K562 (cell line): ENCODE measurements around the gene CLSTN2.

Experiments used
- EGR1 ChIP-seq: fragments of 450-650 bp; conservative IDR thresholded peaks from 2 replicates; pipeline ENCODE4 v1.6.1; 2017; ENCODE audit warnings: mild to moderate bottlenecking
- EP300 ChIP-seq: IDR thresholded peaks from 2 replicates; pipeline ENCODE4 v1.6.1; 2012; ENCODE audit warnings: low read length, improper control_type of control experiment
- MTF1 ChIP-seq: fragments of 250-450 bp; sonication (Bioruptor Pico); IDR thresholded peaks from 2 replicates; pipeline ENCODE4 v1.9.0; 2021; ENCODE audit warnings: moderate library complexity, mild to moderate bottlenecking, inconsistent platforms, borderline replicate concordance
- NCOA2 ChIP-seq, 2 experiments: fragments of 450-650 bp; IDR thresholded peaks; 2 replicates each; pipeline ENCODE4 v1.6.1; 2018; ENCODE audit warnings: mild to moderate bottlenecking in 2 of 2, moderate library complexity in 1 of 2; ENCODE audit not compliant: partially characterized antibody in 2 of 2
- NR2C1 ChIP-seq, 2 experiments: fragments of 450-650 bp; IDR thresholded peaks; 2 replicates each; pipeline ENCODE4 v1.6.1; 2017; ENCODE audit warnings: mild to moderate bottlenecking in 2 of 2, antibody characterized with exemption in 1 of 2, inconsistent platforms in 1 of 2, missing compliant biosample characterization in 1 of 2, missing genetic modification characterization in 1 of 2
- TEAD4 ChIP-seq, 2 experiments: sonication (generic) in 1 of 2; formaldehyde crosslinking in 1 of 2; IDR thresholded peaks; 2 replicates each; pipeline versions ENCODE4 v1.6.1 to v1.8.0; 2012 to 2022; ENCODE audit warnings: borderline replicate concordance in 1 of 2, inconsistent platforms in 1 of 2, low read length in 1 of 2, mild to moderate bottlenecking in 1 of 2, missing genetic modification reagents in 1 of 2
- TF ChIP-seq, protein P1 (sequence below): fragments of 250-450 bp; sonication (Bioruptor Pico); IDR thresholded peaks from 2 replicates; pipeline ENCODE4 v1.5.0; 2021
- TF ChIP-seq, protein P2 (sequence below), 3 experiments: IDR thresholded peaks in 2 of 3; conservative IDR thresholded peaks in 1 of 3; 2 replicates each; pipeline ENCODE4 v1.5.1; 2011 to 2012; ENCODE audit warnings: low read length in 3 of 3, mild to moderate bottlenecking in 3 of 3, control low read depth in 2 of 3, improper control_type of control experiment in 1 of 3, inconsistent platforms in 1 of 3, low read depth in 1 of 3, mixed read lengths in 1 of 3, moderate library complexity in 1 of 3; ENCODE audit not compliant: insufficient read depth in 2 of 3

DNA sequence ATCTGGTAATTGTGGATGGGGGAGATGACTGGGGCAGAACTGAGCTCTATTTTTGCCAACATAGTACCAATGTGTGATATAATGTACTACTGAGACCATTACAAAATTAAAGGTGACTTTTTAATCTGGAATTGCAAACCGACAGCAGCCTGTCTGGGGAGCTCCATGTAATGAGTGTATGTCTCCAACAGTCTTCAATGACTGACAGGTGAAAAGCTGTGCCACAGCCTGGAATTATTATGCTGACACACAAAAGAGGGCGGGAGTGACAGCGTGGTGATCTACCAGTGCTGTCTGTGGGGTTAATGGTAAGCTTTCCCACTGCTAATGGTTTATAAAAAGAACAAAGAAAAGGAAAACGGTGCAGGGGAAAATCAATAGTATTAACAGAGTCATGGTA, 143.4 kb downstream of the CLSTN2 start:
- TF ChIP-seq, protein P1, sequence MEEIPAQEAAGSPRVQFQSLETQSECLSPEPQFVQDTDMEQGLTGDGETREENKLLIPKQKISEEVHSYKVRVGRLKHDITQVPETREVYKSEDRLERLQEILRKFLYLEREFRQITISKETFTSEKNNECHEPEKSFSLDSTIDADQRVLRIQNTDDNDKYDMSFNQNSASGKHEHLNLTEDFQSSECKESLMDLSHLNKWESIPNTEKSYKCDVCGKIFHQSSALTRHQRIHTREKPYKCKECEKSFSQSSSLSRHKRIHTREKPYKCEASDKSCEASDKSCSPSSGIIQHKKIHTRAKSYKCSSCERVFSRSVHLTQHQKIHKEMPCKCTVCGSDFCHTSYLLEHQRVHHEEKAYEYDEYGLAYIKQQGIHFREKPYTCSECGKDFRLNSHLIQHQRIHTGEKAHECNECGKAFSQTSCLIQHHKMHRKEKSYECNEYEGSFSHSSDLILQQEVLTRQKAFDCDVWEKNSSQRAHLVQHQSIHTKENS (CRISPR knock-in tag), result no peak
- TF ChIP-seq EP300 (no peak), TEAD4 (IDR thresholded peaks at IDR 0.05; ENCODE audit: low read length) (no peak), TEAD4 (CRISPR knock-in tag; IDR thresholded peaks at IDR 0.05; ENCODE audit: borderline replicate concordance) (no peak), NCOA2 (IDR thresholded peaks at IDR 0.05; ENCODE audit: partially characterized antibody in 2 of 2) (no peak), MTF1 (no peak), NR2C1 (IDR thresholded peaks at IDR 0.05) (no peak), NR2C1 (tag; IDR thresholded peaks at IDR 0.05) (no peak), EGR1 (no peak)
- TF ChIP-seq, protein P2, sequence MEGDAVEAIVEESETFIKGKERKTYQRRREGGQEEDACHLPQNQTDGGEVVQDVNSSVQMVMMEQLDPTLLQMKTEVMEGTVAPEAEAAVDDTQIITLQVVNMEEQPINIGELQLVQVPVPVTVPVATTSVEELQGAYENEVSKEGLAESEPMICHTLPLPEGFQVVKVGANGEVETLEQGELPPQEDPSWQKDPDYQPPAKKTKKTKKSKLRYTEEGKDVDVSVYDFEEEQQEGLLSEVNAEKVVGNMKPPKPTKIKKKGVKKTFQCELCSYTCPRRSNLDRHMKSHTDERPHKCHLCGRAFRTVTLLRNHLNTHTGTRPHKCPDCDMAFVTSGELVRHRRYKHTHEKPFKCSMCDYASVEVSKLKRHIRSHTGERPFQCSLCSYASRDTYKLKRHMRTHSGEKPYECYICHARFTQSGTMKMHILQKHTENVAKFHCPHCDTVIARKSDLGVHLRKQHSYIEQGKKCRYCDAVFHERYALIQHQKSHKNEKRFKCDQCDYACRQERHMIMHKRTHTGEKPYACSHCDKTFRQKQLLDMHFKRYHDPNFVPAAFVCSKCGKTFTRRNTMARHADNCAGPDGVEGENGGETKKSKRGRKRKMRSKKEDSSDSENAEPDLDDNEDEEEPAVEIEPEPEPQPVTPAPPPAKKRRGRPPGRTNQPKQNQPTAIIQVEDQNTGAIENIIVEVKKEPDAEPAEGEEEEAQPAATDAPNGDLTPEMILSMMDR (IDR thresholded peaks at IDR 0.05 in 2 of 3, conservative IDR thresholded peaks at IDR 0.05 in 1 of 3; ENCODE audit: insufficient read depth in 2 of 3, low read depth in 1 of 3, low read length in 3 of 3), result no peak
